Measurements from ENCODE around the gene RAP1GAP2. TPM values are rescaled to one million over a fixed set of nuclear protein-coding genes. Genes with fewer than 3 reads are reported as not detected.
"Not testable (repeated sequence)": the region's sequence is repeated elsewhere in the genome, so short reads cannot be mapped to it uniquely, and the experiment has no call there.

RAP1GAP2 gene
- total and polyA plus RNA-seq, 7 donors, result 0.25 to 2.0 (median 0.84) TPM

DNA sequence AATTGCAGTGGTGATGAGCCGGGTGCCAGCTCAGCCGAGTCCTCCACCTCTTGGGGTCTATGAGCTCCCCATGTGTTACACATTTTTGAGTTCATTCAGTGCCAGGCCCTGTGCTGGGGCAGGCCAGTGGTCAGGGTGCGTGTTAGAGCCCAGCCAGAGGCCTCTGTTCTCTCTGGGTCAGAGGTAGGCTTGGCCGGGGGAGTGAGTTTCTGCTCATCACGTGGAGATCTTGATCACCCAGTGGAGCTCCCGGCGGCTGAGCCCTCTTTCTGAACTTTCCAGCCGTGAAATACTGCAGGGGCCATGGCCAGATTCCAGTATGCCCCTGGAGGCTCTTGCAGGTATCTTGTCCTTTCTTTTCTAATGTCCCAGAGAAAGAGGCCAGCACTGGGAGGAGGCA lies 93.0 kb downstream of the RAP1GAP2 start:
- Histone ChIP-seq H3K9me3 (no peaks in the 10 kb centered on the region), H3K27ac (no peak overlapping the region), H3K4me1 (no peaks in the 10 kb centered on the region), H3K36me3 (ENCODE audit: insufficient read depth in 1 of 2, low read depth in 1 of 2) (no peaks in the 10 kb centered on the region), H3K27me3 (ENCODE audit: insufficient read depth in 3 of 3, low read length in 2 of 3) (no peaks in the 10 kb centered on the region), H3K4me3 (no peak overlapping the region)
- 57 to 77% (median 69%) methylated on average over 8 of the region's 8 CpGs for WGBS, 3 donors
- ATAC-seq (no peak), DNase-seq (no peak)
- intact Hi-C loops (cut with DNase I), result no loop called here
- no peak for TF ChIP-seq CTCF (IDR thresholded peaks at IDR 0.05)

DNA sequence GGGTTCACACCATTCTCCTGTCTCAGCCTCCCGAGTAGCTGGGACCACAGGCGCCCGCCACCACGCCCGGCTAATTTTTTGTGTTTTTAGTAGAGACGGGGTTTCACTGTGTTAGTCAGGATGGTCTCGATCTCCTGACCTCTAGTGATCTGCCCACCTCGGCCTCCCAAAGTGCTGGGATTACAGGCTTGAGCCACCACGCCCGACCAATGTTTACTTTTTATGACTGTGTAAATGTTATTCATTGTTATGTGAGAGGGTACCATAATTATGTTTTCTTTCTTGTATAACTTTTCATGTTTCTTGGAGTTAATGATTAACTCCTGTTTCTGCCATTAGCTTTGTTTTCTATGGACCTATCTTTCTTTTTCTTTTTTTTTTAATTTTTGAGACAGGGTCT lies 94.5 kb downstream of the RAP1GAP2 start:
- H3K27ac ChIP-seq; intact Hi-C loops (cut with DNase I); H3K4me1 ChIP-seq; H3K36me3 ChIP-seq (ENCODE audit: insufficient read depth in 1 of 2, low read depth in 1 of 2); ATAC-seq; H3K27me3 ChIP-seq (ENCODE audit: insufficient read depth in 3 of 3, low read length in 2 of 3); DNase-seq; H3K9me3 ChIP-seq; H3K4me3 ChIP-seq: not testable (repeated sequence)
- 79 to 95% (median 93%) methylated on average over 5 to 10 of the region's 10 CpGs for WGBS, 3 donors

GRCh38 chr17:2892305-2892971 lies 96.2 kb downstream of the RAP1GAP2 start:
- ATAC-seq, result peak in 2 of 4 donors; percentile 41 to 48
- intact Hi-C loops (cut with DNase I), result no loop called here

DNA sequence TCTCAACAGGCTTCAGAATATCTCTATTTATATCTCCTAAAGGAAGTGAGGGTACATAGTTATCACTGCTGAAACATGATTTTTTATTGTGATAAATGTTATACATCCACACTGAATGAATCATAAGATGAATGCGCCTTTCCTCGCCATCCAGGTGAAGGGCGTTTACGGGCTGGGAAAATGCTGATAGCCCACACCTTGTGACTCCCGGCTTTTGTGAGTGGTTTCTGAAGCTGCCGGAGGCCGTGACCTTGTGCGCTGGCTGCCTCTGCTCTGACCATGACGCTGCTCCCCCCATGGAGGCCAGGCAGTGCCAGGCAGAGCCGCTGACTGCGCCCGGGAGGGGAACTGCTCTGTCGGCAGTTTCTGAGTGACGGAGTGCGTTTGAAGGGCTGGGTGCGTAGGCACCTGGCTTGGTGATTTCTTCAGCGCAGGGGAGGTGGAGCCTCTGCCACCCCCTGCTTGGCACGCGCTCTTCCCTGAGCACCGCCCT lies 97.2 kb downstream of the RAP1GAP2 start:
- DNase-seq, result no peak
- Histone ChIP-seq H3K36me3 (ENCODE audit: insufficient read depth in 1 of 2, low read depth in 1 of 2) (no peaks in the 10 kb centered on the region), H3K27ac (no peak overlapping the region), H3K4me3 (no peak overlapping the region), H3K27me3 (ENCODE audit: insufficient read depth in 3 of 3, low read length in 2 of 3) (peaks cover 0 to 4% (median 0%) of the 10 kb centered on the region in 3 donors), H3K9me3 (no peaks in the 10 kb centered on the region), H3K4me1 (no peaks in the 10 kb centered on the region)
- WGBS, 3 donors, result 84 to 92% (median 91%) methylated on average over 20 of the region's 20 CpGs
- TF ChIP-seq CTCF (IDR thresholded peaks at IDR 0.05), result no peak
- ATAC-seq, result no peak
- intact Hi-C loops (cut with DNase I), result no loop called here

More at GRCh38 chr17:2892305-2892971, 96.2 kb downstream of the RAP1GAP2 start:
- Histone ChIP-seq H3K9me3 (no peaks in the 10 kb centered on the region), H3K36me3 (ENCODE audit: insufficient read depth in 1 of 2, low read depth in 1 of 2) (no peaks in the 10 kb centered on the region), H3K27ac (no peak overlapping the region), H3K27me3 (ENCODE audit: insufficient read depth in 3 of 3, low read length in 2 of 3) (peaks cover 0 to 2% (median 0%) of the 10 kb centered on the region in 3 donors), H3K4me1 (no peaks in the 10 kb centered on the region), H3K4me3 (no peak overlapping the region)
- no peak for TF ChIP-seq CTCF (IDR thresholded peaks at IDR 0.05)
- no peak for DNase-seq
- WGBS, 3 donors, result 62 to 70% (median 64%) methylated on average over 8 of the region's 8 CpGs

DNA sequence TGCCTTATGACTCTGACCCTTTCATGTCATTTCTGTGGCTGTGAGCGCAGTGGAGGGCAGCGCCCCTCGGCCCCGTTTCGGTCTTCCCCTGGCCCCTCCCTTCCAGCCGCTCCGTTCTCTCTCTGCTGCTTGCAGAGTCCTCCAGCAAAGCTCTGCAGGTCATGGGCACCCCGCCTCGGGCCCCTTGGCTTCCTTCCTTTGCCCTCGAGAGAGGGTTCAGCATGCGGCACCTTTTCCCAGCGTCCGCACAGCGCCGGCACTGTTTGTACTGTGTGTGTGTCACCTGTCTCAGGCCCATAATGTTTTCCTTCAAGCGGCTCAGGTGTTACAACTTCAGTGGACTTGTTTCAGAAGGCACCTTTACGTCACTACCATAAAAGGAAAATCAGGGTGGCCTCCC lies 98.5 kb downstream of the RAP1GAP2 start:
- DNase-seq, result no peak
- no peak for TF ChIP-seq CTCF (IDR thresholded peaks at IDR 0.05)
- intact Hi-C loops (cut with DNase I), result no loop called here
- Histone ChIP-seq H3K9me3 (no peaks in the 10 kb centered on the region), H3K27ac (no peak overlapping the region), H3K27me3 (ENCODE audit: insufficient read depth in 3 of 3, low read length in 2 of 3) (peaks cover 0 to 4% (median 0%) of the 10 kb centered on the region in 3 donors), H3K4me3 (no peak overlapping the region), H3K36me3 (ENCODE audit: insufficient read depth in 1 of 2, low read depth in 1 of 2) (no peaks in the 10 kb centered on the region), H3K4me1 (no peaks in the 10 kb centered on the region)
- 81 to 82% (median 81%) methylated on average over 17 of the region's 17 CpGs for WGBS, 3 donors
- ATAC-seq, result no peak

Data from psoas muscle (tissue), 8 donors.